A673 (cell line): ENCODE results near the gene DNASE1. TPM values are rescaled to one million over a fixed set of nuclear protein-coding genes. Genes with fewer than 3 reads are reported as not detected.

Experiments used
- BruUV-seq: library from RNA; stranded (reverse); fragments of 400-500 nt; replicated peaks from 2 replicates; lab custom pipeline; 2021; lab: Mats Ljungman, UMichigan
- CTCF ChIA-PET: fragments of 300-600 bp; sonication (Branson Sonifier 250); formaldehyde crosslinking; loops from one replicate; lab custom pipeline; 2022; ENCODE audit warnings: antibody characterized with exemption; lab: Charles Lee
- POLR2A ChIA-PET: fragments of 300-600 bp; sonication (Branson Sonifier 250); formaldehyde crosslinking; loops from one replicate; lab custom pipeline; 2022; ENCODE audit warnings: antibody characterized with exemption; ENCODE audit not compliant: low non-redundant PET; lab: Charles Lee
- DNase-seq: peaks from one replicate; pipeline ENCODE4 v3.0.0-alpha.2; 2015; ENCODE audit warnings: low spot score
- H3K27ac ChIP-seq: fragments of 200-600 bp; sonication (generic); 2 replicates; pipeline ENCODE4 v1.5.1; 2016; ENCODE audit warnings: mixed run types, low read depth, mild to moderate bottlenecking, mixed read lengths, antibody characterized with exemption, low read length; ENCODE audit not compliant: poor library complexity, severe bottlenecking
- H3K27me3 ChIP-seq: fragments of 200-600 bp; sonication (generic); replicated peaks from 2 replicates; pipeline ENCODE4 v1.6.1; 2017; ENCODE audit warnings: mixed run types, low read depth, mild to moderate bottlenecking, mixed read lengths, antibody characterized with exemption, low read length; ENCODE audit not compliant: insufficient read depth, poor library complexity
- H3K36me3 ChIP-seq: fragments of 200-600 bp; sonication (generic); 2 replicates; pipeline ENCODE4 v1.6.1; 2016; ENCODE audit warnings: mixed run types, mild to moderate bottlenecking, mixed read lengths, antibody characterized with exemption, low read length; ENCODE audit not compliant: insufficient read depth, poor library complexity, severe bottlenecking
- H3K4me1 ChIP-seq: fragments of 200-600 bp; sonication (generic); 2 replicates; pipeline ENCODE4 v1.6.1; 2017; ENCODE audit warnings: mixed run types, mild to moderate bottlenecking, mixed read lengths, antibody characterized with exemption, low read length; ENCODE audit not compliant: insufficient read depth, poor library complexity, severe bottlenecking
- H3K4me3 ChIP-seq: fragments of 200-600 bp; sonication (generic); 2 replicates; pipeline ENCODE4 v1.5.1; 2016; ENCODE audit warnings: low read depth, mixed run types, mild to moderate bottlenecking, mixed read lengths, low read length; ENCODE audit not compliant: poor library complexity, severe bottlenecking
- H3K9me3 ChIP-seq: fragments of 200-600 bp; sonication (generic); 2 replicates; pipeline ENCODE4 v1.6.1; 2016; ENCODE audit warnings: mixed run types, low read depth, mild to moderate bottlenecking, mixed read lengths, antibody characterized with exemption, low read length; ENCODE audit not compliant: poor library complexity, severe bottlenecking
- EZH2 ChIP-seq: fragments of 200-600 bp; sonication (generic); IDR thresholded peaks from 2 replicates; pipeline ENCODE4 v1.6.1; 2017; ENCODE audit warnings: borderline replicate concordance, low read depth, mild to moderate bottlenecking, mixed read lengths, antibody characterized with exemption, low read length; ENCODE audit not compliant: poor library complexity, severe bottlenecking
- intact Hi-C: fragments of 100-400 bp; cut with micrococcal nuclease; formaldehyde crosslinking; loops from one replicate; pipeline ENCODE4 v1.10.0; 2022; ENCODE audit not compliant: unreplicated experiment
- total RNA-seq: library from RNA; stranded (reverse); gene quantifications from 2 replicates; pipeline ENCODE4 v1.2.3, GENCODE V29; 2021
- TF ChIP-seq, protein P1 (sequence below): fragments of 300-800, 200-600 bp; sonication (generic); conservative IDR thresholded peaks from 2 replicates; pipeline ENCODE4 v1.5.1; 2017; ENCODE audit warnings: low read depth, mild to moderate bottlenecking, antibody characterized with exemption, low read length, moderate library complexity, mixed read lengths

DNASE1 gene
- total RNA-seq, 1 experiment from 2014 or later, result 17.9 TPM

- no peak for DNase-seq
- intact Hi-C loops, result no loop called here
- TF ChIP-seq, protein P1, sequence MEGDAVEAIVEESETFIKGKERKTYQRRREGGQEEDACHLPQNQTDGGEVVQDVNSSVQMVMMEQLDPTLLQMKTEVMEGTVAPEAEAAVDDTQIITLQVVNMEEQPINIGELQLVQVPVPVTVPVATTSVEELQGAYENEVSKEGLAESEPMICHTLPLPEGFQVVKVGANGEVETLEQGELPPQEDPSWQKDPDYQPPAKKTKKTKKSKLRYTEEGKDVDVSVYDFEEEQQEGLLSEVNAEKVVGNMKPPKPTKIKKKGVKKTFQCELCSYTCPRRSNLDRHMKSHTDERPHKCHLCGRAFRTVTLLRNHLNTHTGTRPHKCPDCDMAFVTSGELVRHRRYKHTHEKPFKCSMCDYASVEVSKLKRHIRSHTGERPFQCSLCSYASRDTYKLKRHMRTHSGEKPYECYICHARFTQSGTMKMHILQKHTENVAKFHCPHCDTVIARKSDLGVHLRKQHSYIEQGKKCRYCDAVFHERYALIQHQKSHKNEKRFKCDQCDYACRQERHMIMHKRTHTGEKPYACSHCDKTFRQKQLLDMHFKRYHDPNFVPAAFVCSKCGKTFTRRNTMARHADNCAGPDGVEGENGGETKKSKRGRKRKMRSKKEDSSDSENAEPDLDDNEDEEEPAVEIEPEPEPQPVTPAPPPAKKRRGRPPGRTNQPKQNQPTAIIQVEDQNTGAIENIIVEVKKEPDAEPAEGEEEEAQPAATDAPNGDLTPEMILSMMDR, result no peak
- no peak for TF ChIP-seq EZH2
- H3K36me3 ChIP-seq, result no peaks in the 10 kb centered on the region
- no peaks in the 10 kb centered on the region for H3K27me3 ChIP-seq
- H3K4me3 ChIP-seq, result no peak overlapping the region
- H3K9me3 ChIP-seq, result no peaks in the 10 kb centered on the region
- ChIA-PET POLR2A (no interaction called here), CTCF (no interaction called here)
- H3K27ac ChIP-seq, result no peak overlapping the region
- H3K4me1 ChIP-seq, result peaks cover 16% of the 10 kb centered on the region
- BruUV-seq, result no TSS peak
Measured at GRCh38 chr16:3640207-3640606, 14.3 kb upstream of the DNASE1 start.

DNA sequence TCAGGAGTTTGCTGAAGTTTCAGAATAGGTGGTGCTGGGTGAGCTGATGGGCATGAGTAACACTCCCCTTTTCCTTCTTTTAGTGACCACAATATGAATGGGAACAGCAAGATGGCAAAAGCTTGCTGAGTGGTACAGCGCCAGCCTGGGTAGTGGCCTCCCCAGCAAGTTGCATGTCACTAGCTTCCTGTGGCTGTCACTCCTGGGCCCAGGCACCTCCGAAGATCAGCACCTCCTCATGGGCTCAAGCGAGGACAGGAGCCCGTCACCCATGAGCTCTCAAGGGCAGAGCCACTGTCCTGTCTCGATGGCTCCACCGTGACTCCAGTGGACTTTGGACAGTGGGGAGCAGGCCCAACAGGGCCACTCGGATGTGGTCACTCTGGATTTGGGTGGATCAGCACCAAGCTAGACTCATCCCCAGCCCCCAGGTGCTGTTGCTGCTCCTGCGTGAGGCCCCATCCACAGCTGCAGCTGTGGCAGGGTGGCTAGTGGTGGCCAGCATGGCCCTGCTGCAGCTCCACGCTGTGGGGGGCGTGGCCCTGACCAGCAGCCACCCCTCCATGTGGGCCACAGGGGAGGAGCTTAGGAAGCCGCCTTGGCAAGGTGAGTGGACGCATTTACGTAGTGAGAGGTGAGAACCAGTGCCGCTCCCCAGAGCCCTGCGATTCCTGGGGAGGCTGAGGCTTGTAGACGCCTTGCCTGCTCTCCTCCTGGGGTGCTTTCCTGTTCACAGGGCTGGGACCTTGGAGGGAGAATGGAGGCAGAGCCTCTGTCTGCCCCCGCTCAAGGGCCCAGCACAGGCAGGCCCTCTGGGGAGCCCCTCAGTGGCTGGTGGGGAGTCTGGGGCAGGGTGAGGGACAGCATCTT lies 13.6 kb upstream of the DNASE1 start:
- intact Hi-C loops, result no loop called here
- no peak for DNase-seq
- peaks cover 22% of the 10 kb centered on the region for H3K4me1 ChIP-seq
- ChIA-PET POLR2A (no interaction called here), CTCF (no interaction called here)
- no peaks in the 10 kb centered on the region for H3K9me3 ChIP-seq
- no TSS peak for BruUV-seq
- TF ChIP-seq EZH2, result no peak
- TF ChIP-seq, protein P1, result no peak
- no peak overlapping the region for H3K4me3 ChIP-seq
- H3K27me3 ChIP-seq, result no peaks in the 10 kb centered on the region
- no peaks in the 10 kb centered on the region for H3K36me3 ChIP-seq
- H3K27ac ChIP-seq, result no peak overlapping the region

DNA sequence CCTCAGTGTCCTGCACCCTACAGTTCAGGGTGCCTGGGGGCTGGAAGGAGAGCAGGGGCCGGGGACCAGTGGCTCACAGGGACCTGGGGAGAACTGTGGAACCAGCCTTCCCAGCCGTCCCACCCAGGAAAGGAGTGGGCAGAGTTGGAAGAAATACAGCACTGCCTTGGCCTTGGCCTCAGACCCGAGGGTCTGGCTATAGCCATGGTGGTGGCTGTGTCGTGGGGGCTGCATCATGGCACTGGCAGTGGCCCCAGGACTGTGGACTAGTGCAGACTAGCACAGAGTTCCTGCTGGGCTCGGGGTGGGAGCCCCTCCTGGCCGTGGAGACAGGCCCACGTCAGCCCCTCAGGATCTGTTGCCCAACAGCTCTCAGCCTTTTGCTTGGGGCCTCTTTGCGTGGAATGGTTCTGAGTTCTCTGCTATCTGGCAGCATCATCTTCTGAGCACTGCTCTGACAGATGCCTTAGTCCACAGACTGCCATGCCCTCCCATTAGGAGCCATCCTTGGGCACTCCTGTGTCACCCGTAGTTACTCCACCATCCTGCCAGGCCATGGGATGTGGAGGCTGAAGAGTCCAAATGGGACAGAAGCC lies 12.6 kb upstream of the DNASE1 start:
- TF ChIP-seq, protein P1, result no peak
- no peak for TF ChIP-seq EZH2
- H3K36me3 ChIP-seq, result no peaks in the 10 kb centered on the region
- POLR2A ChIA-PET, result no interaction called here
- BruUV-seq, result no TSS peak
- CTCF ChIA-PET, result no interaction called here
- H3K27me3 ChIP-seq, result no peaks in the 10 kb centered on the region
- no peak overlapping the region for H3K27ac ChIP-seq
- H3K4me1 ChIP-seq, result peaks cover 23% of the 10 kb centered on the region
- intact Hi-C loops, result no loop called here
- H3K4me3 ChIP-seq, result no peak overlapping the region
- no peaks in the 10 kb centered on the region for H3K9me3 ChIP-seq
- no peak for DNase-seq
